GM18511 (cell line): ENCODE data around the gene OCA2.
"Not testable (repeated sequence)": the region's sequence is repeated elsewhere in the genome, so short reads cannot be mapped to it uniquely, and the experiment has no call there.

Experiments
- ATAC-seq: cut with Tn5 transposase; IDR thresholded peaks from one replicate; pipeline ENCODE4 v1.9.1; 2021; ENCODE audit warnings: mild to moderate bottlenecking, moderate library complexity; ENCODE audit not compliant: unreplicated experiment

Gene OCA2

GRCh38 chr15:27787931-27788330, 311.2 kb downstream of the OCA2 start:
- ATAC-seq = no peak

- no peak for ATAC-seq
Measured at GRCh38 chr15:27784107-27784506, 315.0 kb downstream of the OCA2 start.

- ATAC-seq = no peak
Measured at GRCh38 chr15:27783678-27784077, 315.4 kb downstream of the OCA2 start.

- no peak for ATAC-seq
Measured at GRCh38 chr15:27782125-27782524, 317.0 kb downstream of the OCA2 start.

- no peak for ATAC-seq
Measured at GRCh38 chr15:27776501-27776900, 322.6 kb downstream of the OCA2 start.

GRCh38 chr15:27774638-27775037, 324.5 kb downstream of the OCA2 start:
- ATAC-seq = no peak

- no peak for ATAC-seq
Measured at GRCh38 chr15:27774191-27774590, 324.9 kb downstream of the OCA2 start.

GRCh38 chr15:27771892-27772291, 327.2 kb downstream of the OCA2 start:
- no peak for ATAC-seq

GRCh38 chr15:27770769-27771554, 328.2 kb downstream of the OCA2 start:
- no peak for ATAC-seq

- no peak for ATAC-seq
Measured at GRCh38 chr15:27770086-27770607, 329.0 kb downstream of the OCA2 start.

GRCh38 chr15:27769652-27770051, 329.5 kb downstream of the OCA2 start:
- ATAC-seq = no peak

- ATAC-seq = no peak
Measured at GRCh38 chr15:27768732-27769475, 330.2 kb downstream of the OCA2 start.

GRCh38 chr15:27767918-27768640, 331.0 kb downstream of the OCA2 start:
- no peak for ATAC-seq

GRCh38 chr15:27767430-27767829, 331.7 kb downstream of the OCA2 start:
- not testable (repeated sequence) for ATAC-seq

GRCh38 chr15:27764339-27764738, 334.8 kb downstream of the OCA2 start:
- ATAC-seq = no peak

- no peak for ATAC-seq
Measured at GRCh38 chr15:27763514-27763913, 335.6 kb downstream of the OCA2 start.

GRCh38 chr15:27762471-27762870, 336.6 kb downstream of the OCA2 start:
- no peak for ATAC-seq

- no peak for ATAC-seq
Measured at GRCh38 chr15:27757052-27757451, 342.1 kb downstream of the OCA2 start.

- no peak for ATAC-seq
Measured at GRCh38 chr15:27752691-27753090, 346.4 kb downstream of the OCA2 start.

- ATAC-seq = no peak
Measured at GRCh38 chr15:27747997-27748396, 351.1 kb downstream of the OCA2 start.

- no peak for ATAC-seq
Measured at GRCh38 chr15:27746401-27746955, 352.6 kb downstream of the OCA2 start.
